ENCODE measurements around the gene EIF1AD.

Gene EIF1AD

DNA sequence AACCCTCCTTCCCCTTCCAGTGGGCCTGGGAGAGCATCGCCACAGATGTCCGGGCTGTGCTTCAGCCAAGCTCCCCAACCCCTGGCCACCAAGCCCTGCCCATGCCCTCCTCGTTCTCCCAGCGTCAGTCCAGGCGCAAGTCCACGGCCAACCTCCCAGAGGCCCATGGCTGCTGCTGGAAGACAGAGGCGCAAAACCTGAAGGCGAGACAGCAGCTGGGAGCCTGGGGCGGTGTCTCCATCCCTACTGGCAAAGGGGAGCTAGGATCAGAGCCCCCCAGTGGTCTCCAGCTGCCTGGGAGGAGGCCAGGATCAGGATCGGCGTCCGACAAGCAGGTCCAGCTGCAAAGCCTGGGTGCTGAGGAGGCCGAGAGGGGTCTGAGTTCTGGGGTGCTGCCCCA lies 54.8 kb downstream of the EIF1AD start:
- no peaks in the 10 kb centered on the region for H3K4me1 ChIP-seq
- H3K4me2 ChIP-seq: no peak overlapping the region
- H3K9ac ChIP-seq: no peak overlapping the region
- TF ChIP-seq Cebpa-rat (IDR thresholded peaks at IDR 0.05): no peak
- no peak overlapping the region for H3K27ac ChIP-seq
- H3K4me3 ChIP-seq: no peak overlapping the region
- no peaks in the 10 kb centered on the region for H4K20me1 ChIP-seq
- no peaks in the 10 kb centered on the region for H3K36me3 ChIP-seq
- H3K9me3 ChIP-seq: no peaks in the 10 kb centered on the region
- H3K27me3 ChIP-seq: no peaks in the 10 kb centered on the region

DNA sequence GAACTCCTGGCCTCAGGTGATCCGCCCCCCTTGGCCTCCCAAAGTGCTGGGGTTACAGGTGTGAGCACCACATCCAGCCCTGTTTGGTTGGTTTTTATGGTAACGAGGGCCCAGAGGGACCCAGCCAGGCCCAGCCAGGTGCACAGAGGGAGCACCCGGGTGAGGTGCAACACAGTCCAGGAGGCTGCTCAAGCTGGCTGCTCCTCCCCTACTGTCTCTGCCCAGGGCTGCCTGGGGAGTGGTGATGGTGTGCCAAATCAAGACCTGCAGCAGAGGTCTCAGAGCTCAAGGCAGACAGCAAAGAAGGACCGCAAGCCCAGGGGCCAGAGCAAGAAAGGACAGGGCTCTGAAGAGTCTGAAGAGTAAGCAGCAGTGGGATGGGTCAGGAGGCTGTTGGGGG lies 55.3 kb downstream of the EIF1AD start:
- Histone ChIP-seq H3K9me3 (no peaks in the 10 kb centered on the region), H3K9ac (no peak overlapping the region), H3K4me3 (no peak overlapping the region), H3K36me3 (no peaks in the 10 kb centered on the region), H4K20me1 (no peaks in the 10 kb centered on the region), H3K27me3 (no peaks in the 10 kb centered on the region), H3K4me2 (no peak overlapping the region), H3K27ac (no peak overlapping the region), H3K4me1 (no peaks in the 10 kb centered on the region)
- no peak for TF ChIP-seq Cebpa-rat (IDR thresholded peaks at IDR 0.05)

Measured in BLaER1 (cell line).